Measurements from ENCODE around the gene TSHZ1. TPM values are rescaled to one million over a fixed set of nuclear protein-coding genes. Genes with fewer than 3 reads are reported as not detected.

The TSHZ1 gene
- total RNA-seq, 1 donor from 2014 or later: 16.3 TPM

DNA sequence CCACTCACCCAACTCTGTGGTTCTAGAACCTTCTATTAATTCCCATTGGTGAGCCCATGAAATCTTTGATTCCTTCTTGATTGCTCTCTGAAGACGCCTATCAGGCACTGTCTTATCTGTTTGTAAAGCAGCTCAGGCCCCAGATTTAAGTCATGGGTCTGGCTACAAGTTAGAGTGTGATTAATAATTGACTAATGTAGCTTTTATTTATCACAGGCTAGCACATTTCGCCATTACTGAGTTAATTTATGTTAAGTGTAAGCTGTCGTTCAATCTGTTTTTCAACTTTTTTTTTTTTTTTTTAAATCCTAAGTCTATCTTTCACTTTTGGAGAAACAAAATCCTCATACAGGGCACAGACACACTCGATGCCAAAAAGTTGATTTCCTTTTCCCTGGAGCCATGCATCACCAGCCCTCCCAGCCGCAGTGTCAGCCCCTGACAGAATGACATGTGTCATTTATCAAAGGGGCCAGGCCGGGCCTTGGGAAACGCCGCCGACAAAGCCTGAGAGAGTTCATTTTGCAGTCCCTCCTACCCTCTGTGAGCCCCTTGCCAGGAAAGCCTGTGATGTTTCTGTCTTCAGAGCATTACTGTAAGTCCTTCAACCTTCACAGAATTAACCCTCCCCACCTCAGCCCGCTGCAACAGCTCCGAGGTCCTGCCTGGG is 15.8 kb downstream of the TSHZ1 start:
- Mint-ChIP-seq H3K27ac (ENCODE audit: unreplicated experiment) (no peak overlapping the region), H3K4me3 (ENCODE audit: unreplicated experiment) (no peak overlapping the region), H3K9me3 (ENCODE audit: unreplicated experiment) (no peaks in the 10 kb centered on the region), H3K4me1 (ENCODE audit: unreplicated experiment) (peaks cover 10% of the 10 kb centered on the region), H3K27me3 (ENCODE audit: unreplicated experiment) (no peaks in the 10 kb centered on the region), H3K36me3 (ENCODE audit: low read depth, unreplicated experiment) (no peaks in the 10 kb centered on the region)
- TF ChIP-seq CTCF (IDR thresholded peaks at IDR 0.05; ENCODE audit: unreplicated experiment): no peak
- no peak for DNase-seq (ENCODE audit: low spot score)

- Mint-ChIP-seq H3K27me3 (ENCODE audit: unreplicated experiment) (no peaks in the 10 kb centered on the region), H3K27ac (ENCODE audit: unreplicated experiment) (no peak overlapping the region), H3K4me3 (ENCODE audit: unreplicated experiment) (no peak overlapping the region), H3K4me1 (ENCODE audit: unreplicated experiment) (peaks cover 10% of the 10 kb centered on the region), H3K36me3 (ENCODE audit: low read depth, unreplicated experiment) (no peaks in the 10 kb centered on the region), H3K9me3 (ENCODE audit: unreplicated experiment) (no peaks in the 10 kb centered on the region)
- TF ChIP-seq CTCF (IDR thresholded peaks at IDR 0.05; ENCODE audit: unreplicated experiment): no peak
- DNase-seq (ENCODE audit: low spot score): no peak
These were observed 16.3 kb downstream of the TSHZ1 start for GRCh38 chr18:75226956-75227316.

DNA sequence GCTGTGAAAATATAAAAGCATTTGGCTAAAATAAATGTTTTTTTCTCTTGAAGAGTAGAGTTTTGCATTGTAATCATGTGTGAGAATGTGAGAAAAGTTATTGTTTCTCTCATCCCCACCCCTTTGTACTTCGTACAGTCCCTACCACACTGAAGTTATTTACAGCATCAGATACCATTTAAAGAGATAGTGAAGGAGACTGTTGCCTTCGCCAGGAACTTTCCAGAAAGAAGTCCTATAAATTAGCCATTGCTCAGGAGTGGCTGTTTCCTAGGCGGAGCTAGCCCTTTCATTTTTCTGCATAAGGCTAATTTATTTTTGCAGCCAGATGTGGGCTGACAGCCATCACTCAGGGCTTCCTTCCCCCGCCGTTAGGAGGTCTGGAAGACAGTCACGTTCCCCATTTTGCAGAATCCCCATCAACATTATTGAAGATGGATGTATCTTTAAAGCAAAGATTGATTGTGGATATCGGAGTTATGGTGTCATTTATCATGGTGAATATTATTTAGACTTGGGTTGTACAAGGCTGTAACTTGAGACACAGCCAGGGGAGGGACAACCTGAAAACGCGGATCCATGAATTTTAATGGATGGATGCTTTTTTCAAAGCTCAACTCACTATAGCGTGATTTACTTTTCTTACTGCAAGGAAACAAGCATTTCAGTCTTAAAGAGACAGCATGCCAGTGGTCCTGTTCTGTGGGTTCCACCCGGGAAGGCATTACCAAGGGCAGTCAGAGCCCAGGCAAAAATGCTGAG is 17.1 kb downstream of the TSHZ1 start:
- Mint-ChIP-seq H3K36me3 (ENCODE audit: low read depth, unreplicated experiment) (no peaks in the 10 kb centered on the region), H3K27ac (ENCODE audit: unreplicated experiment) (no peak overlapping the region), H3K9me3 (ENCODE audit: unreplicated experiment) (no peaks in the 10 kb centered on the region), H3K4me1 (ENCODE audit: unreplicated experiment) (peaks cover 10% of the 10 kb centered on the region), H3K27me3 (ENCODE audit: unreplicated experiment) (no peaks in the 10 kb centered on the region), H3K4me3 (ENCODE audit: unreplicated experiment) (no peak overlapping the region)
- no peak for DNase-seq (ENCODE audit: low spot score)
- TF ChIP-seq CTCF (IDR thresholded peaks at IDR 0.05; ENCODE audit: unreplicated experiment): no peak

DNA sequence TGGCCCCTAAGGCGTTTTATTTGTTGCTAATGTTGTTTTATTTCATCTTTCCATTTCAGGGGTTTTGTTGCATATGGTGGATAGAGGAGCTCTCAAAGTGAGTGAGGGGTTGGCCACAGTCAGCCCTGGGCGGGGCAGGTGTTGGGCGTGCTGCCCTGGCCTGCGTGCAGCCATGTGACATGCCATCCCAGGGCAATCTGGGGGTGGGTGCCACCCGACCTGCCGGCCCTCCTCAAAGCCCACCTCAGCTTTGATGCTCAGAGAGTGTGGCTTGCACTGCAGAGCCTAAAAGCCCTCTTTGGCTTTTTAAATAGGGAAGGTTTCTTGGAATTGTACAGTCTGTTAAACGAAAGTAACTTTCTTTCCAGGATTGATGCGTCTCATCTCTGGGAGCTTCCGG is 18.4 kb downstream of the TSHZ1 start:
- Mint-ChIP-seq H3K9me3 (ENCODE audit: unreplicated experiment) (no peaks in the 10 kb centered on the region), H3K36me3 (ENCODE audit: low read depth, unreplicated experiment) (no peaks in the 10 kb centered on the region), H3K27ac (ENCODE audit: unreplicated experiment) (no peak overlapping the region), H3K4me3 (ENCODE audit: unreplicated experiment) (no peak overlapping the region), H3K4me1 (ENCODE audit: unreplicated experiment) (peaks cover 10% of the 10 kb centered on the region), H3K27me3 (ENCODE audit: unreplicated experiment) (no peaks in the 10 kb centered on the region)
- no peak for DNase-seq (ENCODE audit: low spot score)
- TF ChIP-seq CTCF (IDR thresholded peaks at IDR 0.05; ENCODE audit: unreplicated experiment): no peak

DNA sequence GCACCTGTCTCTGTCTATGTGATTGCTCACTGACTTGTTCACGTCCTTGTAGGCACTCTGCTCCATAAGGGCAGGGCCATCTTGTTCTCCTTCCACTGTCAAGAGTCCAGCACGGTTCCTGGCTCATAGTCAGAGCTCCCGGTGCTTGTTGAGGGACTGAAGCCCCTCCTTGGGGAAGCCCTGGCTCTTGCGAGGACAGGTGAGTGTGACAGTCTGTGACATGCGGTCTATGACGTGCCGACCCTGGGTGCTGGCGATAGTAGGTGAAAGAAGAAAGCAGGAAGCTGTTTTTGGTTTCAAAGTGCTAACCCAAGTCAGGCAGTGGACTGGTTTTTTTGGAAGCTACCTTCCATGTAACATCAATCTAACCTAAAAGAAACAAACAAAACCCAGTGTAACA is 18.8 kb downstream of the TSHZ1 start:
- no peak for TF ChIP-seq CTCF (IDR thresholded peaks at IDR 0.05; ENCODE audit: unreplicated experiment)
- Mint-ChIP-seq H3K27ac (ENCODE audit: unreplicated experiment) (no peak overlapping the region), H3K9me3 (ENCODE audit: unreplicated experiment) (no peaks in the 10 kb centered on the region), H3K36me3 (ENCODE audit: low read depth, unreplicated experiment) (no peaks in the 10 kb centered on the region), H3K4me1 (ENCODE audit: unreplicated experiment) (peaks cover 12% of the 10 kb centered on the region), H3K4me3 (ENCODE audit: unreplicated experiment) (no peak overlapping the region), H3K27me3 (ENCODE audit: unreplicated experiment) (no peaks in the 10 kb centered on the region)
- no peak for DNase-seq (ENCODE audit: low spot score)
